WERI-Rb-1 (cell line): ENCODE data around the gene SH3TC1.

ENCODE experiments used
- DNase-seq: peaks from one replicate; pipeline ENCODE4 v3.0.0-alpha.2; 2020
- H3K27ac ChIP-seq: fragments of 250-450 bp; sonication (Bioruptor Pico); 2 replicates; pipeline ENCODE4 v1.5.1; 2020; ENCODE audit warnings: mild to moderate bottlenecking, moderate library complexity
- H3K27me3 ChIP-seq: fragments of 250-450 bp; sonication (Bioruptor Pico); 2 replicates; pipeline ENCODE4 v1.5.1; 2021; ENCODE audit warnings: mild to moderate bottlenecking, low read depth, moderate library complexity; ENCODE audit not compliant: insufficient read depth, severe bottlenecking
- H3K36me3 ChIP-seq: fragments of 250-450 bp; sonication (Bioruptor Pico); 2 replicates; pipeline ENCODE4 v1.5.1; 2020; ENCODE audit warnings: mild to moderate bottlenecking, moderate library complexity
- H3K4me3 ChIP-seq: 2 replicates; pipeline ENCODE4 v1.5.1; 2011; ENCODE audit warnings: low read depth, mild to moderate bottlenecking, control low read depth, low read length
- H3K9me3 ChIP-seq: fragments of 250-450 bp; sonication (Bioruptor Pico); 2 replicates; pipeline ENCODE4 v1.5.1; 2021; ENCODE audit warnings: mild to moderate bottlenecking, moderate library complexity; ENCODE audit not compliant: severe bottlenecking
- CTCF ChIP-seq: IDR thresholded peaks from 2 replicates; pipeline ENCODE4 v1.5.1; 2011; ENCODE audit warnings: low read depth, mild to moderate bottlenecking, control low read depth, inconsistent platforms, low read length

Gene SH3TC1

GRCh38 chr4:8167291-8167690 is 31.8 kb upstream of the SH3TC1 start:
- no peak for TF ChIP-seq CTCF

GRCh38 chr4:8167815-8168214 is 31.3 kb upstream of the SH3TC1 start:
- Histone ChIP-seq H3K9me3 (peaks cover 11% of the 10 kb centered on the region), H3K27me3 (no peaks in the 10 kb centered on the region), H3K36me3 (no peaks in the 10 kb centered on the region), H3K27ac (no peak overlapping the region), H3K4me3 (no peak overlapping the region)
- no peak for TF ChIP-seq CTCF
- no peak for DNase-seq

More at GRCh38 chr4:8167291-8167690, 31.8 kb upstream of the SH3TC1 start:
- H3K36me3 ChIP-seq: no peaks in the 10 kb centered on the region
- H3K27ac ChIP-seq: no peak overlapping the region
- H3K4me3 ChIP-seq: no peak overlapping the region
- H3K9me3 ChIP-seq: peaks cover 11% of the 10 kb centered on the region
- DNase-seq: no peak
- H3K27me3 ChIP-seq: no peaks in the 10 kb centered on the region

GRCh38 chr4:8168232-8168631 is 30.9 kb upstream of the SH3TC1 start:
- TF ChIP-seq CTCF: peak; percentile 42
- H3K9me3 ChIP-seq: peaks cover 11% of the 10 kb centered on the region
- no peak overlapping the region for H3K4me3 ChIP-seq
- no peaks in the 10 kb centered on the region for H3K36me3 ChIP-seq
- no peak overlapping the region for H3K27ac ChIP-seq
- no peaks in the 10 kb centered on the region for H3K27me3 ChIP-seq
- no peak for DNase-seq

- DNase-seq: no peak
- H3K4me3 ChIP-seq: no peak overlapping the region
- TF ChIP-seq CTCF: no peak
These were observed 30.1 kb upstream of the SH3TC1 start for GRCh38 chr4:8168832-8169598.

GRCh38 chr4:8169763-8170162 is 29.3 kb upstream of the SH3TC1 start:
- Histone ChIP-seq H3K27me3 (no peaks in the 10 kb centered on the region), H3K36me3 (no peaks in the 10 kb centered on the region), H3K27ac (no peak overlapping the region), H3K9me3 (peaks cover 11% of the 10 kb centered on the region), H3K4me3 (no peak overlapping the region)
- TF ChIP-seq CTCF: no peak
- no peak for DNase-seq

More at GRCh38 chr4:8168832-8169598, 30.1 kb upstream of the SH3TC1 start:
- no peaks in the 10 kb centered on the region for H3K27me3 ChIP-seq
- peaks cover 11% of the 10 kb centered on the region for H3K9me3 ChIP-seq
- H3K27ac ChIP-seq: no peak overlapping the region
- H3K36me3 ChIP-seq: no peaks in the 10 kb centered on the region

- no peak for TF ChIP-seq CTCF
- Histone ChIP-seq H3K4me3 (no peak overlapping the region), H3K36me3 (no peaks in the 10 kb centered on the region), H3K9me3 (peaks cover 11% of the 10 kb centered on the region), H3K27ac (no peak overlapping the region), H3K27me3 (no peaks in the 10 kb centered on the region)
- no peak for DNase-seq
These were observed 28.7 kb upstream of the SH3TC1 start for GRCh38 chr4:8170341-8170740.
